T47D (cell line): ENCODE results near the gene PDE4D.
"Not testable (repeated sequence)": the region's sequence is repeated elsewhere in the genome, so short reads cannot be mapped to it uniquely, and the experiment has no call there.

Experiments used
- DNase-seq, 2 experiments: peaks; one replicate each; pipeline versions ENCODE4 v3.0.0 to v3.0.0-alpha.2; 2011 to 2012; ENCODE audit warnings: low read depth in 1 of 2, low spot score in 1 of 2
- JUND ChIP-seq: IDR thresholded peaks from 2 replicates; pipeline ENCODE4 v1.6.1; 2012; ENCODE audit warnings: low read depth
- in situ Hi-C: cut with HindIII; loops from 2 replicates; pipeline ENCODE4 v1.10.0; 2016; ENCODE audit warnings: low sequenced_read_pairs, low pct_unique_long_range_greater_than_20kb

The PDE4D gene

GRCh38 chr5:59328709-59329296 is 564.7 kb downstream of the PDE4D start:
- no peak for TF ChIP-seq JUND
- in situ Hi-C loops, result no loop called here
- DNase-seq, result peak in 1 of 2 experiments; percentile 12

DNA sequence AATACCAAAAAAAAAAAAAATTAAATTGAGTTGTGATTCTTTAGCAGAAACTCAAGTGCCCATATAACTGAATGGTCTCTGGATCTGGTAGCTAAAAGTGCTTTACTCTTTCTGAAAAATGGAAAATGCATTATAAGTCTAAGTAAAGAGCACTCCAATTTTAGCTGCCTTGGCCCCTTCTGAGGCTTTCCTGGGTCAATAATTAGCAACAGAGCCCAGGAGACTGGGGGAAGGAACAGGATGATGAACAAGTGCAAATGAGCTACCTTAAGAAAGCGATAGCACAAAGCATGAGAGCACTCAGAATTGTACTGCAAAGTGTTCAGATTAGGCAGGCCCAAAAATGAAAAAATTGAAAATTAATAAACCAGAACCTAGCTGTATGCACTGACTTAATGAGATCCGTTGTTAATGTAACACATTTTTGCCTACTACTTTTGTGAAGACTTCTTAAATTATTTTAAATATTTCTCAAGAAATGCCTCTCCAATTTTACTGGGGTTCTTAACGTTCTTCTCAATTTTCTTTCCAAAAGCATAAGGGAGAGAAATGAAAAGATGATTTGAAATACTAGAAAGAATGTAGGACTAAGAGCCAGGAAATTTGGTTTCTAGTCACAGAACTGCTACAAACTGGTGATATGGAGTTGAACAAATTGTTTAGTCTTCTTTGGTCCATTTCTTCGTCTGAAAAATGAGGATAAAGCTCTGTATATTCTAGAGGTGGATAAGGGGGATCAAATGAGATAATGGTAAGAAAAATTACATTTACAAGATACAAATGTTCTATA is 566.1 kb downstream of the PDE4D start:
- in situ Hi-C loops, result no loop called here
- no peak for TF ChIP-seq JUND
- DNase-seq, result no peak

- no peak for TF ChIP-seq JUND
- in situ Hi-C loops, result no loop called here
- no peak for DNase-seq
These were observed 566.9 kb downstream of the PDE4D start for GRCh38 chr5:59326596-59326995.

GRCh38 chr5:59325070-59325469 is 568.5 kb downstream of the PDE4D start:
- in situ Hi-C loops, result no loop called here
- no peak for TF ChIP-seq JUND
- DNase-seq, result no peak

DNA sequence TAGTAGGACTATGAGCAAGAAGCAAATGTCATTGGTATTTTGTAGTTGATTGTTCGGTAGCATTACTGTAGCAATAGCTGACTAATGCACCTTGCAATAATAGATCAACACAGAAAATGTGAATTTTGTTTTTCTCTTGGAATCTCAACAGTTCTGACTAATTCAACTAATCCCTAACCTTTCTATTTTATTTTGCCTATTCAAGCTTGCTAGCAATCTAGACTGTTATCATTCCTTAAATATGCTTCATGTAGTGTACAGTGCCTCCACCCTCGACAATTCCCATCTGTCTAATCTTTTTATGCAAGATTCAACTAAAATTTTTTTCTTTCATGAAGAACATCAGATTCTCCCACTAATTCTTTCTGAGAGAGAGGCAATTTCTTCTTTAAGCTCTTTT is 570.6 kb downstream of the PDE4D start:
- TF ChIP-seq JUND, result no peak
- in situ Hi-C loops, result no loop called here

DNA sequence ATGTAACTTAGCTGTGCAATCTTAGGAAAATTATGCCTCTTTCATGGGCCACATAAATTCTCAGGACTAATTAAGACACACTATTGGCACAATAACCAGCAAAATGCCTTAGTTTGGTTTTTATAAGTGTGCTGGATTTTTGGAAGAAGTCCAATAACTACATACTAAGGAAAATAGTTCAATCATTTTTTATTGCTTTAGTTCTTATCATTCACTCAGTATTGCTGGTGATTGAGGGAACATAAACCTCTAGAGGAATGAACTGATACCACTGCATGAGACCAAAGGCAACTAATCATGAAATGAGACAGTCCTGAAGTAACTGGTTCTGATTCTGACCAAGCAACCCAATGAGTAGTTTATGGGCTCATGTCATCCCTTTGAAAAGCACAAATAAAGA is 571.5 kb downstream of the PDE4D start:
- DNase-seq, result no peak
- in situ Hi-C loops, result no loop called here
- no peak for TF ChIP-seq JUND

More for the DNA sequence above, 570.6 kb downstream of the PDE4D start:
- no peak for DNase-seq

DNA sequence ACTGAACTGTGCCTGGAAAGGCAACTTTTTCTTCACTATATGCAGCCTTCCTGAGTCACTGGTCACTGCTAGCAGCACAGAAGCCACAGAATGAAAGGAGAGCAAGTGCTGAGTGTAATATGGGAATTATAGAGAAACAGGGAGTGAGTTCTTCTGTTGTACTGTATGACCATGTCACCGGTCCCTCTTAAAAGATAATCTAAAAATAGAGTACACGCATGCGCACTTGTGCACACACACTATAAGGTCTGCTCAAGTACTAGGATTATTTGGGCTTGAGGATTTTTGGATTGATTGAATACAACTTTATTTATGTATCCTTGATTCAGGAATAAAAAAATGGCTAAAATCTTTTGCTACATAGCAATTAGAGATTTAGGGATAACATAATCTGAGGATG is 571.9 kb downstream of the PDE4D start:
- in situ Hi-C loops, result no loop called here
- DNase-seq, result no peak
- TF ChIP-seq JUND, result no peak

- DNase-seq, result no peak
- in situ Hi-C loops, result no loop called here
- no peak for TF ChIP-seq JUND
These were observed 573.1 kb downstream of the PDE4D start for GRCh38 chr5:59320420-59320819.

- TF ChIP-seq JUND, result no peak
- in situ Hi-C loops, result no loop called here
- DNase-seq, result no peak
These were observed 574.3 kb downstream of the PDE4D start for GRCh38 chr5:59319250-59319649.

DNA sequence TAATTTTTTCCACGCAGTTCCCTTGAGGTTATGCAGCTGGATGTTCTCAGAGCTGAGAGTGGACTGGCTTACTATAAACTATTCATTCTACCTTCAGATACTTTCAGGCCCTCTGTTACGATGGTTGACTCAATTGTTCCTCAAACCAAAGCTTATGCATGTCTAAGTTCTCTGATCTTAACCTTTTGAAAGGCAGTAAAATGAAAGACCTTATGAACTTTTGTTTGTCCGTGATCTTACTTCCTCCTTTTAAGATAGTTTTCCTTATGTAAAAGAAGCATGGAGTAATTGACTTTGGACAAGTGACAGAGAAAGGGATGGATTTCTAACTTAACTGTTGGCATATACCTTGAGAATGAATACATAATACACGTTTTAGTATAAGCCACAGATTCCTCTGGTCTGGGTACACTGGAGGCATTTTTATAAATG is 575.7 kb downstream of the PDE4D start:
- TF ChIP-seq JUND, result no peak
- in situ Hi-C loops, result no loop called here
- DNase-seq, result no peak

- in situ Hi-C loops, result no loop called here
- peak in 1 of 2 experiments; percentile 38 for DNase-seq
- TF ChIP-seq JUND, result no peak
These were observed 576.3 kb downstream of the PDE4D start for GRCh38 chr5:59317023-59317773.

- TF ChIP-seq JUND, result no peak
- DNase-seq, result no peak
- in situ Hi-C loops, result no loop called here
These were observed 581.3 kb downstream of the PDE4D start for GRCh38 chr5:59312223-59312622.

DNA sequence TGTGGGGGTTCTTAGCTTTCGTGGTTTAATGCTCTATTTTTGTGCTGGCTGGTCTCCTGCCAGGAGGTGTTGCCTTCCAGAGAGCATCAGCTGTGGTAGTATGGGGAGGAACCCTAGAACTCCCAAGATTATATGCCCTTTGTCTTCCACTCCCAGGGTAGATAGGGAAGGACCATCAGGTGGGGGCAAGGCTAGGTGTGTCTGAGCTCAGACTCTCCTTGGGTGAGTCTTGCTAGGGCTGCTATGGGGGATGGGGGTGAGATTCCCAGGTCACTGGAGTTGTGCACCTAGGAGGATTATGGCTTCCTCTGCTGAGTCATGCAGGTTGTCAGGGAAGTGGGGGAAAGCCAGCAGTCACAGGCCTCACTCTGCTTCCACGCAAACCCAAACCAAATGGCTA is 584.8 kb downstream of the PDE4D start:
- in situ Hi-C loops, DNase-seq: not testable (repeated sequence)
